ENCODE data around the gene CALML3. TPM values are rescaled to one million over a fixed set of nuclear protein-coding genes. Genes with fewer than 3 reads are reported as not detected.
A peak's percentile ranks its signal among the peaks of the same experiment; 100 is the strongest.

CALML3 gene
- total and polyA plus RNA-seq, 2 of the 13 experiments (the other 11 are each of a cell fraction or from before 2014, with no cell fraction given), result not detected

- Histone ChIP-seq H3K4me3 (replicated peaks in 1 of 3; ENCODE audit: insufficient read depth in 1 of 3, low read depth in 2 of 3, low read length in 3 of 3) (no peak overlapping the region), H3K27me3 (ENCODE audit: control insufficient read depth in 1 of 2, insufficient read depth in 2 of 2, low read length in 2 of 2) (peaks cover 0 to 10% of the 10 kb centered on the region in 2 experiments; a peak in 3 of 5 replicates), H3K36me3 (replicated peaks in 1 of 2; ENCODE audit: control insufficient read depth in 1 of 2, insufficient read depth in 2 of 2, low read length in 2 of 2) (no peaks in the 10 kb centered on the region), H3K9me3 (ENCODE audit: low read length) (peaks cover 11% of the 10 kb centered on the region; the same call in 1 of the 2 replicates), H2AFZ (ENCODE audit: low read length) (no peak overlapping the region), H3K27ac (ENCODE audit: extremely low read length, insufficient read depth, low read length) (no peak overlapping the region), H3K79me2 (ENCODE audit: insufficient read depth, low read length) (no peaks in the 10 kb centered on the region), H3K4me2 (ENCODE audit: low read depth, low read length) (no peak overlapping the region), H3K9ac (ENCODE audit: insufficient read depth, low read depth, low read length) (no peak overlapping the region), H4K20me1 (ENCODE audit: insufficient read depth, low read length) (no peaks in the 10 kb centered on the region), H3K4me1 (ENCODE audit: insufficient read depth, low read length) (peaks cover 67% of the 10 kb centered on the region)
- ATAC-seq, result no peak
- TF ChIP-seq ZNF331 (CRISPR knock-in tag; IDR thresholded peaks at IDR 0.05) (peak; percentile 100), CCAR2 (optimal IDR thresholded peaks at IDR 0.05; ENCODE audit: low read depth, low read length) (no peak), TGIF2 (CRISPR knock-in tag; IDR thresholded peaks at IDR 0.05) (no peak), IRX3 (CRISPR knock-in tag; IDR thresholded peaks at IDR 0.05; ENCODE audit: borderline replicate concordance, low read depth) (no peak), ZFP91 (CRISPR knock-in tag; IDR thresholded peaks at IDR 0.05; ENCODE audit: borderline replicate concordance) (0 out of 2 replicates have a peak, but pooled peaks have one; percentile 3), TEAD3 (CRISPR knock-in tag; optimal IDR thresholded peaks at IDR 0.05; ENCODE audit: borderline replicate concordance) (no peak), TFAP4 (IDR thresholded peaks at IDR 0.05; ENCODE audit: borderline replicate concordance, low read depth) (no peak), NFE2L1 (CRISPR knock-in tag; IDR thresholded peaks at IDR 0.05; ENCODE audit: borderline replicate concordance) (no peak), ZNF547 (CRISPR knock-in tag; IDR thresholded peaks at IDR 0.05) (no peak), ZBTB3 (CRISPR knock-in tag; IDR thresholded peaks at IDR 0.05; ENCODE audit: borderline replicate concordance, low read depth) (no peak), ZC3H13 (CRISPR knock-in tag; IDR thresholded peaks at IDR 0.05) (no peak), HBP1 (CRISPR knock-in tag; IDR thresholded peaks at IDR 0.05; ENCODE audit: low read depth) (no peak), EEA1 (CRISPR knock-in tag; IDR thresholded peaks at IDR 0.05; ENCODE audit: borderline replicate concordance) (no peak)
- TF ChIP-seq, protein P1, sequence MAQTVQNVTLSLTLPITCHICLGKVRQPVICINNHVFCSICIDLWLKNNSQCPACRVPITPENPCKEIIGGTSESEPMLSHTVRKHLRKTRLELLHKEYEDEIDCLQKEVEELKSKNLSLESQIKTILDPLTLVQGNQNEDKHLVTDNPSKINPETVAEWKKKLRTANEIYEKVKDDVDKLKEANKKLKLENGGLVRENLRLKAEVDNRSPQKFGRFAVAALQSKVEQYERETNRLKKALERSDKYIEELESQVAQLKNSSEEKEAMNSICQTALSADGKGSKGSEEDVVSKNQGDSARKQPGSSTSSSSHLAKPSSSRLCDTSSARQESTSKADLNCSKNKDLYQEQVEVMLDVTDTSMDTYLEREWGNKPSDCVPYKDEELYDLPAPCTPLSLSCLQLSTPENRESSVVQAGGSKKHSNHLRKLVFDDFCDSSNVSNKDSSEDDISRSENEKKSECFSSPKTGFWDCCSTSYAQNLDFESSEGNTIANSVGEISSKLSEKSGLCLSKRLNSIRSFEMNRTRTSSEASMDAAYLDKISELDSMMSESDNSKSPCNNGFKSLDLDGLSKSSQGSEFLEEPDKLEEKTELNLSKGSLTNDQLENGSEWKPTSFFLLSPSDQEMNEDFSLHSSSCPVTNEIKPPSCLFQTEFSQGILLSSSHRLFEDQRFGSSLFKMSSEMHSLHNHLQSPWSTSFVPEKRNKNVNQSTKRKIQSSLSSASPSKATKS (CRISPR knock-in tag; IDR thresholded peaks at IDR 0.05), result no peak
- no TSS peak for BruUV-seq (replicated peaks)
- DNase-seq (ENCODE audit: low spot score), result no peak
- intact Hi-C loops (cut with micrococcal nuclease; ENCODE audit: unreplicated experiment), result no loop called here
- WGBS (ENCODE audit: low lambda C conversion rate), result 55% methylated on average over 1 of the region's 4 CpGs
- in situ Hi-C loops (cut with HindIII; ENCODE audit: extremely low pct_ligation_motif_present, low pct_unique_long_range_greater_than_20kb), result no loop called here
- CTCF ChIA-PET (ENCODE audit: low intra/inter-chr PET ratio, low total read pairs), result no interaction called here
- POLR2A ChIA-PET, result interaction anchor here (1.3 to 1.7 kb wide), 2 partner anchors 46 to 55 kb away, joined by 5 to 7 read pairs; no protein-coding TSS in a partner anchor
- no peak for FAIRE-seq
These were observed 32.4 kb upstream of the CALML3 start for GRCh38 chr10:5492322-5492855.

Data from HepG2 (cell line).